G401 (cell line): Measurements from ENCODE around the gene SNTA1. TPM values are rescaled to one million over a fixed set of nuclear protein-coding genes. Genes with fewer than 3 reads are reported as not detected.
"Not testable (repeated sequence)": the region's sequence is repeated elsewhere in the genome, so short reads cannot be mapped to it uniquely, and the experiment has no call there.

Experiments
- DNase-seq: peaks from one replicate; pipeline ENCODE4 v3.0.0-alpha.2; 2015; ENCODE audit warnings: low spot score
- in situ Hi-C: cut with HindIII; loops from 2 replicates; pipeline ENCODE4 v1.10.0; 2016; ENCODE audit warnings: low sequenced_read_pairs, mixed read lengths
- total RNA-seq: library from RNA; depleted of rRNA; stranded (reverse); fragments of >200 nt; shearing (Covaris generic); gene quantifications from 2 replicates; pipeline ENCODE4 v1.2.3, GENCODE V29; 2014

SNTA1 gene
- total RNA-seq, 1 experiment from 2014 or later = 42.6 TPM

DNA sequence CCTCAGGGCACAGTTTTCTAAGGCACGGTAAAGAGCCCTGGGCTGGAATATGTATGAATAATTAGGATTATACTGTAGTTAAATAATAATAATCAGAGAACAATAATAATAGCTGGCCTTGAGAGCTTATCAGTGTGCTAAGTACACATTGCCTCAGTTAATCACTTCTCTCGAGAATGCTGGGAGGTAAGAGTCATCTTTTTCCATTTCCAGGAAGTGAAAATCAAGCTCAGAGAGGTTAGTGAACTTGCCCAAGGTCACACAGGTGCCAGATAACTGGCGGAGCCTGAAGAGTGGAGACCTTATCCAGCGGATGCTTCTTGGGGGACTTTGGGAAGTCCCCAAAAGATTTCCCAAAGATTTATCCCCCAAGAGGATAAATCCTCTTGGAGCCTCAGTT, 26.9 kb upstream of the SNTA1 start:
- in situ Hi-C loops = no loop called here
- no peak for DNase-seq

- in situ Hi-C loops = no loop called here
- DNase-seq = no peak
Measured at GRCh38 chr20:33466303-33466646, 22.7 kb upstream of the SNTA1 start.

DNA sequence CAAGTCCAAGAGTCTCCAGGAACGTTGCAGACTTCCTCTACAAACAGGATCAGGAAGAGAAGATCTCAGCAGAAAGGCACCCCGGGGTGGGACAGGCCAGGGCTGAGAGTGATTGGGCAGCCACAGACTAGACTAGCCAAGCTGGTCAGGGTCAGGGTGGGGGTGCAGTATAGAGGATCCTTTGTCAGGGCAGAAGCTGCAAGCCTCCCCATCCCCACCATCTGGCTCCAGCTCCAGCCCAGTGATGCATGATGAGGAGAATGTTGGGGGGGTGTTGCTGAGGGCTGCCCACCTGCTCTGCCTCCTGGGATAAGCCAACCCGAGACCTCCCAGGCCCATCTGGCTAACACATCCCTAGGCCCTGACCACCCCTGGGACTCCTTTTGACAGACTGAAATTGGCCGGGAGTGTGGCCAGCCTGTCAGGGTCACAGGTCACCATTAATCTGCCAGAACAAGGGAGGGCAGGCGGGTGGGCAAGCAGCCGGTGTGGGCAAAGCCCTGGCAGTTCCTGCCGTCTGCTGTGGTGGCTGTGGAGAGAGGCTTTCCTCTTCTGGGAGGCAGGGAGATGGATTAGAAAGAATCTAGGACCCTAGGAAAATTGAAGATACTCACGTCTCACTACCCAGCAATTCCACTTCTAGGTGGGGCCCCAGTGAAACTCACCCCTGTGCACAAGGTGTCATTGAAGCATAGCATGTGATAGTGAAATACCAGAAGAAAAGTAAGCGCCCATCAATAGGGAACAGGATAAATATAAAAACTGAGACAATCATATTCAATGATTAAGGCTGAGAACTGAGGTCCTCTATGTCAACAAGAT, 22.1 kb upstream of the SNTA1 start:
- in situ Hi-C loops = no loop called here
- peak; percentile 8 for DNase-seq

- DNase-seq, in situ Hi-C loops: not testable (repeated sequence)
Measured at GRCh38 chr20:33464759-33465158, 21.2 kb upstream of the SNTA1 start.

DNA sequence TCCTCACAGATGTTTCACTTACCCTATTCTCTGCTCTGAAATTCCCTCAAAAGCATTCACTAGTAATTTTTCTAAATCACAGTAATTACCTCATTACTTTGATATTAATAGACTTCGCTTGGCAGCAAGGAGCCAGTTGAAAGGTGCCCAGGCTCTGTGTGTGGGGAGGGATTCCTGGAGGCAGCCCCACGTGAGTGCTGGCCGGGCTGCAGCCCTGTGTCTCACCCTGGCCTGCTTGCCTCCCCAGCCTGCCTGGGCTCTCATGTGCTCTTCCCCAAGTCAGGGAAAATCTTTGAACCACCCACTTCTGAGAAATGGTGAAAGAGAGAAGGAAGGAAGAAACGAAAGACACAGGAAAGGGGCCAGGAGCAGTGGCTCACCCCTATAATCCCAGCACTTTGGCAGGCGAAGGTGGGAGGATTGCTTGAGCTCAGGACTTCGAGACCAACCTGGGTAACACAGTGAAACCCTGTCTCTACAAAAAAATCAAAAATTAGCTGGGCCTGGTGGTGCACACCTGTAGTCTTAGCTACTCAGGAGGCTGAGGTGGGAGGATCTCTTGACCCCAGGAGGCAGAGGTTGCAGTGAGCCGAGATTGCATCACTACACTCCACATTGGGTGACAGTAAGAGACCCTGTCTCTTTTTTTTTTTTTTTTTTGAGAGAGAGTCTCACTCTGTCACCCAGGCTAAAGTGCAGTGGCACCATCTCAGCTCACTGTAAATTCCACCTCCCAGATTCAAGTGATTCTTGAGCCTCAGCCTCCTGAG, 20.0 kb upstream of the SNTA1 start:
- in situ Hi-C loops = no loop called here
- no peak for DNase-seq

DNA sequence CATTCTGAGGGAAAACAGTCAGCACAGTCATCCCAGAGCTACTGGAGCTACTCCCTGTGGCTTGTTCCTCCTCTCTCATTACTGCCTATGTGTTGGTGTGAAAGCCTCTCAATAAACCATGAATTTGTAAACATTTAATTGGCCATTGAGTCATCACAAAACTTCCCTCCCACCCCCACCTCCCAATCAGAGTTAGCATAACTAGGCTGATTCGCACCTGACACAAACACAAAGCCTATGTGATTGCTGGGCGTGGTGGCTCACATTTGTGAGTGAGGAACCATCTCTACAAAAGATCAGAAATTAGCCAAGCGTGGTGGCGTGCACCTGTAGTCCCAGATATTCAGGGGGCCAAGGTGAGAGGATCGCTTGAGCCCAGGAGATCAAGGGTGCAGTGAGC, 17.1 kb upstream of the SNTA1 start:
- DNase-seq = no peak
- in situ Hi-C loops = no loop called here

- in situ Hi-C loops = no loop called here
Measured at GRCh38 chr20:33459599-33459998, 16.0 kb upstream of the SNTA1 start.

DNA sequence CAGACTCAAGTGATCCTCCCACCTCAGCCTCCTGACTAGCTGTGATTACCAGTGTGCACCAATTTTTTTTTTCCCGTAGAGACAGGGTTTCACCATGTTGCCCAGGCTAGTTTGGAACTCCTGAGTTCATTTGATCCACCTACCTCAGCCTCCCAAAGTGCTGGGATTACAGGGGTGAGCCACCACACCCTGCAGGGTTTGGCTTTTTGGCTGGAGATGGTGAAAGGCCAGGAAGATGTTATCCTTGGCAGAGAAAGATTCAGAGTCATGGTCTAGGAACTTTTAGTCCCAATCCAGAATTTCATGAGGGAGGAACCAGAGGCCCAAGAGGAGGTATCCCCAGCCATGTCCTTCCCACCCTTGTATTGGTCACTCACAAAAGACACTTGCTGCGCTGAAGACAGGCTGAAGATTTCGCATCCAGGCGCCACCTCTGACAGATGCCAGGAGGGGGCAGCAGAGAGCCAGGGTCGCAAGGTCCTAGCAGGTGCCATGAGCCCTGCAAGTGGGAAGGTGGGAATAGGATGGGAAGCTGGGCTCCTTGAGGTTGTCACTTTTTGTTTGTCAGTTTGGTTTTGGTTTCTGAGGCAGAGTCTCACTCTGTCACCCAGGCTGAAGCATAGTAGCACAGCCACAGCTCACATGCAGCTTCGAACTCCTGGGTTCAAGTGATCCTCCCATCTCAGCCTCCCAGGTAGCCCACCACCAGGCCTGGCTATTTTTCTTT, 13.5 kb upstream of the SNTA1 start:
- peak; percentile 80 for DNase-seq
- in situ Hi-C loops = not testable (repeated sequence)

More at GRCh38 chr20:33459599-33459998, 16.0 kb upstream of the SNTA1 start:
- no peak for DNase-seq

GRCh38 chr20:33450867-33451266, 7.3 kb upstream of the SNTA1 start:
- in situ Hi-C loops = no loop called here
- no peak for DNase-seq

DNA sequence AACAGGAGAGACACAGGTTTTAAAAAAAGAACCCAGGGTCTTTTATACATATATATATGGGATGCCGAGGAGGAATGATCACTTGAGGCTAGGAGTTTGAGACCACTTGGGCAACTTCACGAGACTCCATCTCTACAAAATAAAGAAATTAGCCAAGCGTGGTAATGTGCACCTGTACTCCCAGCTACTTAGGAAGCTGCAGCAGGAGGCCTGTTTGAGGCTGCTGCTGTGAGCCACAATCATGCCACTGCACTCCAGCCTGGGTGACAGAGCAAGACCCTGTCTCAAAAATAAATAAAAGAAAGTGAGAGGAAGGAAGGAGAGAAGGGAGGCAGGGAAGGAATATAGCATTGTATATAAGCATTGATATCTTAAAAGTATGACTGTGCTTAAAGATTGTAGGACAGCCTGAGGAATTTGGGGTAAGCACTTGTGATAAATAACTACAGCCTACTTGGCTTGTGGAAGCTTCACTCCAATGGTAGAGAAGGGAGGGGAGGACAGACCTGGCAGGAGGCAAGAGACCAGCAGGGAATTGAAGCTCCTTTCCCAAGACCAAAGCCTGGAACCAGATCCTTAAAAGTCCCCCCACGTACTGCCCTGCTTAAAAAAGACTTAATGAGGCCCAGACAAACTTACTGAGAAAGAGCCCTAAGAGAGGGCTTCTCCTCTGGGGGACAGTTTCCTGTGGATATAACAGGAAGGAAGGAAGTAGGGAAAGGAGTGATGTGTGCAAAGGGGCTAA, 2.5 kb upstream of the SNTA1 start:
- in situ Hi-C loops = no loop called here
- DNase-seq = peak; percentile 34

DNA sequence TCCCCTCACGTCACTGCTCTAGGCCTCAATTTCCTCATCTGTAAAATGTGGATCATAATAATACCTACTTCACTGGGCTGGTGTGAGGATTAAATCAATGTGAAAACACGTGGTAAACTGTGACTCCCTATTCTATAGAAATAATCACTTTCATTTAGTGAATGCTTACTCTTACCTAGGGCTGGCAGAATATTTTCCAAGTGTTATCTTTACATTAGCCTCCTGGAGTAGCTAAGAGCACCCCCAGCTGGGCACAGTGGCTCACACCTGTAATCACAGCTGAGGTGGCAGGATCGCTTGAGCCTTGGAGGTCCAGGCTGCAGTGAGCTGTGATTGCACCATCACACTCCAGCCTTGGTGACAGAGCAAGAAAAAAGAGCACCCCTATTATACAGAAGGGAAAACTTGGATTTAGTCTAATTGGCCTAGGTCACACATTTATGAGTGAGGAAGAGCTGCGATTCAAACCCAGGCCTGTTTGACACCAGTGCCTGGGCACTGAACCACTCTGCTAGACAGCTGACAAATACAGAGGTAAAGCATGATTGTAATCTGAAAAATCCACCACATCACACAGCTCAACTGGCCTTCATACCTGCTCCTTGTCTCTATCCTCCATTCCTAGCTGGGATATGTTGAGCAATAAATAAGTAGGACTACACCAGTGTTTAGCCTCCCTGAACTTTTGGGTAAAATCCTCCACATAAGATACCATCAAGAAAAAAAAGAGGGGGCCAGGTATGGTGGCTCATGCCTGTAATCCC, 1.4 kb upstream of the SNTA1 start:
- no peak for DNase-seq
- in situ Hi-C loops = no loop called here

DNA sequence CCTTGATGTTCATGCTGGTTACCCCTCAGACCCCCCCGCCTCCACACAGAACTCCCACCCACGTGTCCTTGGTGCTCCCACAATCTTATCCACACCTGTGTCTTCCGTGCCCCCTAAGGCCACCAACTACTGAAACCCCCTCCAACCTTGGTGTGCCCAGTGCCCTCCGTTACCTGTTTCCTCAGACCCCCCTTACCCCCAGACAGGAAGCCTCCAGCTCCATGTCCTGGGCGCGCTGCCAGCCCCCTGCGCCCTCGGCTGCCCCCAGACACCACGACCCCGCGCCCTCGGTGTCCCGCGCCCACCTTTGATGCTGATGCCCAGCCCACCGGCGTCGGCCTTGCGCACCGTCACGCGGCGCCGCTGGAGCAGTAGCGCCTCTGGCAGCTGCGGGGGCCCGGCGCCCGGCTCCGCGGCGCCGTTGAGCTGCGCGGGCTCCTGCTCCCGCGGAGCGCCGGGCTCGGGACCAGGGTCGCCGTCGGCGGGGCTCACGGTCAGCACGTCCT, 504 bp downstream of the SNTA1 start:
- in situ Hi-C loops = no loop called here
- no peak for DNase-seq

DNA sequence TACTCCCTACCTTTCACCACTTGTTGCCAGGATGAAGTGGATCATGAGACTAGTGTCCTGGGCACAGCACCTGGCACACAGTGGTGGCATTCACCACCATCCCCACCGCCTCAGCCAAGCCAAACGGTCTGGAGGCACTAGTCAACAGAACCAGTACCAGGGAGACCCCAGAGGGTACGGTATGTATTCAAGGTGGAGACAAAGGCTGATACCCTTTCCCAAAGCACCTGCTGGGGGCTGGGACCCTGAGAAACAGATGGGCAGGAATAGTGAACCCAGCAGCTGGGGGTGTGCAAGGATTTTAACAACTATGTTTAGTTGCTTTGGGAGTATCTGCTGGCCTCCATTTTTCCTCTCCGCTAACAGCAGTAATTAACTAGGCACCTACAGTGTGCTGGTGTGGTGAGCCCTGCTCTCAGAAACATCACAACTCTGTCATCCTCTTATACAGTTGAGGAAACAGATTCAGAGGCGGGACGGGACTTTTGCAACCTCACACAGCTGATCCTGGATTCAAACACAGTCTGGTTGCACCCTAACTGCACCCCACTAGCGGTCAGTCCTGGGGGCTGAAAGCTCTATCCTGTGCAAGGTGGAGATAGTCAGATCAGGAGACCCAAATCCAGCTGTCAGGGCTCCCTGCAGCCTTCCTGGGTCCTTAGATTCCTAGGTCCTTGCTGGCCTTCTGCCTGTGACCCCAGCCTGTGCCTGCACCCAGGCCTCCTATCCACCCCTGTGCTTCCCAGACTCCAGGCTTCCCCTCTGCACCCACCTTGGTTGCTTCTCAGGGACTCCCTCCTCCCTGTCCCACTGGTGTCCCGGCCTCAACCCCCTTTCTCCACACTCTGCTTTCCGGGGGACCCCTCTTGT, 1.2 kb downstream of the SNTA1 start:
- DNase-seq = no peak
- in situ Hi-C loops = no loop called here

DNA sequence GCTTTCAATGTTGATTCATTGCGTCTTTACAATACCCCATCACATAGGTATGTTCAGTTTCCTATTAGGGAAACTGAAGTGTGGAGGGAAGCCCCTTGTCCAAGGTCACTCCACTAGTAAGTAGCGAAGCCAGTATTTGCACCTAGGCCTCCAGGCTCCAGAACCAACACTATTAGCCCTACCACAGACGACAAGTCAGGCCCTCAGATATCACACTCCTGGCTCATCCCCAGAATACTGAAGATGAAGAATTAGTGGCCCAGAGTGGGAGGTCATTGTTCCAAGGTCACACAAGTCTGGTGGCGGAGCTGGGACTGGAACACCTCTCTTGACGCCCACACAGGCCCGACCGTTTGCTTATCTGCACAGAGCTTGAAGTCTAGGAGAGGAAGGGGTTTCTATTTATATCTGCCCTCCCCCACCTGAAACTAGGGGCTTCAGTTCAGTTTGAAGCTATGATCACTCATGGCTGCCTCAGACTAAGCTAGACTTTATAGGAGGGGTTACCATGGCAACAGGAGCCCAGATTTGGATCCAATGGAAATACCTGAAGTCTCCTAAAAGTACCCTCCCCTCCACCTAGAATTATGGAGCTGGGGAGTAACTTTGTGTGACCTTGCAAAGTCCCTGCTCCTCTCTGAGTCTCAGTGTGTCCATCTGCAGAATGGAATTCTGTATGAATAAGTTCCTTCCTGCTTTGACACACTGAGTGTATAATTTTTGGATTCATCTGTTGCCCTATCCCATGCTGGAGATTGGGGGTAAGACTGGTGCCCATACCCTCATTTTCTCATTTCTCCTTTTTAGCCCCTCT, 2.2 kb downstream of the SNTA1 start:
- no peak for DNase-seq
- in situ Hi-C loops = no loop called here

- in situ Hi-C loops, DNase-seq: not testable (repeated sequence)
Measured at GRCh38 chr20:33440562-33440961, 3.0 kb downstream of the SNTA1 start.

- in situ Hi-C loops = no loop called here
Measured at GRCh38 chr20:33438481-33438880, 5.1 kb downstream of the SNTA1 start.

More at GRCh38 chr20:33438481-33438880, 5.1 kb downstream of the SNTA1 start:
- DNase-seq = no peak
